GM19035 (cell line): ENCODE measurements around the gene ZNF358.
A peak's percentile ranks its signal among the peaks of the same experiment; 100 is the strongest.

Experiments used
- ATAC-seq: cut with Tn5 transposase; IDR thresholded peaks from one replicate; pipeline ENCODE4 v1.9.1; 2021; ENCODE audit not compliant: unreplicated experiment

The ZNF358 gene

GRCh38 chr19:7488736-7489353 is 27.1 kb upstream of the ZNF358 start, which contains the start of gene PEX11G:
TSS of gene PEX11G (minus strand) at chr19:7489035. CDS start at chr19:7489010, 25 bp downstream.
- peak; percentile 67 for ATAC-seq

GRCh38 chr19:7489609-7490044 is 26.3 kb upstream of the ZNF358 start:
- no peak for ATAC-seq

- no peak for ATAC-seq
These were observed 23.8 kb upstream of the ZNF358 start for GRCh38 chr19:7492142-7492541.

- no peak for ATAC-seq
These were observed 23.3 kb upstream of the ZNF358 start for GRCh38 chr19:7492558-7492957.

GRCh38 chr19:7494416-7495098 is 21.3 kb upstream of the ZNF358 start:
- ATAC-seq = no peak

- ATAC-seq = no peak
These were observed 18.6 kb upstream of the ZNF358 start for GRCh38 chr19:7497292-7497691.

- ATAC-seq = no peak
These were observed 15.0 kb upstream of the ZNF358 start for GRCh38 chr19:7500811-7501450.

GRCh38 chr19:7502552-7502951 is 13.4 kb upstream of the ZNF358 start:
- ATAC-seq = no peak

GRCh38 chr19:7504684-7505083 is 11.2 kb upstream of the ZNF358 start:
- ATAC-seq = no peak

GRCh38 chr19:7505288-7505681 is 10.6 kb upstream of the ZNF358 start:
- ATAC-seq = no peak

GRCh38 chr19:7505682-7506384 is 10.1 kb upstream of the ZNF358 start:
- ATAC-seq = no peak

GRCh38 chr19:7506385-7507328 is 9.2 kb upstream of the ZNF358 start:
- no peak for ATAC-seq

- ATAC-seq = no peak
These were observed 8.0 kb upstream of the ZNF358 start for GRCh38 chr19:7507884-7508283.

GRCh38 chr19:7509625-7510024 is 6.3 kb upstream of the ZNF358 start:
- no peak for ATAC-seq

- ATAC-seq = no peak
These were observed 3.5 kb upstream of the ZNF358 start for GRCh38 chr19:7512400-7512851.

- no peak for ATAC-seq
These were observed 1.9 kb upstream of the ZNF358 start for GRCh38 chr19:7513809-7514642.

- ATAC-seq = no peak
These were observed 726 bp upstream of the ZNF358 start for GRCh38 chr19:7515110-7515644.

- no peak for ATAC-seq
These were observed 430 bp downstream of the ZNF358 start for GRCh38 chr19:7516333-7516732.

- ATAC-seq = no peak
These were observed 975 bp downstream of the ZNF358 start for GRCh38 chr19:7516878-7517277.
